HEK293 (cell line): ENCODE data around the gene MYRIP.

ENCODE experiments used
- CTCF ChIA-PET: fragments of 350-600 bp; formaldehyde crosslinking; extraction: SDS; loops from one replicate; lab custom pipeline; 2021; ENCODE audit warnings: antibody characterized with exemption; lab: Yijun Ruan, JAX
- POLR2A ChIA-PET: fragments of 300-600 bp; formaldehyde crosslinking; extraction: SDS; loops from one replicate; lab custom pipeline; 2020; ENCODE audit warnings: antibody characterized with exemption, inconsistent platforms; lab: Yijun Ruan, JAX
- H3K27ac ChIP-seq: fragments of 200-500 bp; sonication (Bioruptor generic); 2 replicates; pipeline ENCODE4 v1.5.1; 2014; ENCODE audit warnings: low read depth, low read length, control low read depth, inconsistent platforms; ENCODE audit errors: extremely low read depth
- H3K36me3 ChIP-seq, 2 experiments: fragments of 200-500 bp in 1 of 2; sonication (Bioruptor generic) in 1 of 2; 1 replicate in 1 of 2; 2 replicates in 1 of 2; pipeline ENCODE4 v1.5.1; 2014 to 2017; ENCODE audit warnings: inconsistent platforms in 2 of 2, low read length in 2 of 2; ENCODE audit not compliant: control insufficient read depth in 2 of 2, insufficient read depth in 1 of 2
- H3K4me1 ChIP-seq: fragments of 200-500 bp; sonication (Bioruptor generic); 2 replicates; pipeline ENCODE4 v1.5.1; 2014; ENCODE audit warnings: mild to moderate bottlenecking, low read length, inconsistent platforms; ENCODE audit not compliant: control insufficient read depth, insufficient read depth
- H3K4me3 ChIP-seq: 2 replicates; pipeline ENCODE4 v1.5.1; 2011; ENCODE audit warnings: low read depth, mild to moderate bottlenecking, control low read depth, low read length, moderate library complexity
- H3K9me3 ChIP-seq: fragments of 200-500 bp; sonication (Bioruptor generic); 2 replicates; pipeline ENCODE4 v1.5.1; 2014; ENCODE audit warnings: low read depth, low read length, inconsistent platforms; ENCODE audit not compliant: control insufficient read depth, insufficient read depth
- HOXD13 ChIP-seq: sonication (generic); formaldehyde crosslinking; IDR thresholded peaks from 2 replicates; pipeline ENCODE4 v1.8.0; 2022; ENCODE audit warnings: missing genetic modification reagents, borderline replicate concordance
- PATZ1 ChIP-seq: fragments of 450-650 bp; formaldehyde crosslinking; IDR thresholded peaks from 2 replicates; pipeline ENCODE4 v1.5.1; 2016; ENCODE audit warnings: missing biosample characterization, missing genetic modification characterization
- SP3 ChIP-seq: fragments of 450-650 bp; formaldehyde crosslinking; IDR thresholded peaks from 2 replicates; pipeline ENCODE4 v1.5.1; 2016; ENCODE audit warnings: missing biosample characterization, missing genetic modification characterization
- ZBTB1 ChIP-seq: fragments of 450-650 bp; formaldehyde crosslinking; IDR thresholded peaks from 2 replicates; pipeline ENCODE4 v1.5.1; 2016; ENCODE audit warnings: missing biosample characterization, missing genetic modification characterization
- ZBTB6 ChIP-seq: fragments of 450-650 bp; formaldehyde crosslinking; IDR thresholded peaks from 2 replicates; pipeline ENCODE4 v1.5.1; 2017; ENCODE audit warnings: missing biosample characterization, missing genetic modification characterization
- ZFP41 ChIP-seq: fragments of 450-650 bp; formaldehyde crosslinking; IDR thresholded peaks from 2 replicates; pipeline ENCODE4 v1.5.1; 2016; ENCODE audit warnings: missing biosample characterization, missing genetic modification characterization, borderline replicate concordance
- ZNF132 ChIP-seq: fragments of 450-650 bp; formaldehyde crosslinking; IDR thresholded peaks from 2 replicates; pipeline ENCODE4 v1.5.1; 2017; ENCODE audit warnings: missing biosample characterization, missing genetic modification characterization, borderline replicate concordance
- ZNF148 ChIP-seq: fragments of 450-650 bp; formaldehyde crosslinking; IDR thresholded peaks from 2 replicates; pipeline ENCODE4 v1.5.0; 2017; ENCODE audit warnings: missing biosample characterization, missing genetic modification characterization, borderline replicate concordance
- ZNF2 ChIP-seq: fragments of 450-650 bp; formaldehyde crosslinking; IDR thresholded peaks from 2 replicates; pipeline ENCODE4 v1.5.1; 2016; ENCODE audit warnings: missing biosample characterization, missing genetic modification characterization
- ZNF211 ChIP-seq: fragments of 450-650 bp; formaldehyde crosslinking; IDR thresholded peaks from 2 replicates; pipeline ENCODE4 v1.5.1; 2016; ENCODE audit warnings: low read depth, missing biosample characterization, missing genetic modification characterization
- ZNF280C ChIP-seq: fragments of 450-650 bp; formaldehyde crosslinking; IDR thresholded peaks from 2 replicates; pipeline ENCODE4 v1.5.1; 2016; ENCODE audit warnings: missing biosample characterization, missing genetic modification characterization
- ZNF354C ChIP-seq: fragments of 450-650 bp; formaldehyde crosslinking; IDR thresholded peaks from 2 replicates; pipeline ENCODE4 v1.5.1; 2016; ENCODE audit warnings: missing biosample characterization, missing genetic modification characterization, low read depth, borderline replicate concordance
- ZNF449 ChIP-seq: fragments of 450-650 bp; formaldehyde crosslinking; IDR thresholded peaks from 2 replicates; pipeline ENCODE4 v1.5.1; 2017; ENCODE audit warnings: missing biosample characterization, mild to moderate bottlenecking, missing genetic modification characterization, moderate library complexity
- ZNF501 ChIP-seq: fragments of 450-650 bp; formaldehyde crosslinking; IDR thresholded peaks from 2 replicates; pipeline ENCODE4 v1.5.1; 2016; ENCODE audit warnings: missing biosample characterization, missing genetic modification characterization
- ZNF513 ChIP-seq: fragments of 450-650 bp; IDR thresholded peaks from 2 replicates; pipeline ENCODE4 v1.5.1; 2018; ENCODE audit warnings: missing biosample characterization, missing genetic modification characterization
- ZNF548 ChIP-seq: fragments of 450-650 bp; formaldehyde crosslinking; IDR thresholded peaks from 2 replicates; pipeline ENCODE4 v1.5.1; 2016; ENCODE audit warnings: missing biosample characterization, missing genetic modification characterization
- ZNF791 ChIP-seq: fragments of 450-650 bp; formaldehyde crosslinking; IDR thresholded peaks from 2 replicates; pipeline ENCODE4 v1.5.1; 2016; ENCODE audit warnings: missing biosample characterization, missing genetic modification characterization

Gene MYRIP

GRCh38 chr3:40018369-40018768 lies 209.0 kb downstream of the MYRIP start (continued):
- TF ChIP-seq ZNF132 (tag by site-specific recombination) (no peak), ZNF513 (tag by site-specific recombination) (no peak), ZNF211 (tag by site-specific recombination) (no peak), PATZ1 (no peak), HOXD13 (CRISPR knock-in tag) (no peak), SP3 (tag by site-specific recombination) (no peak), ZNF791 (tag by site-specific recombination) (no peak), ZFP41 (tag by site-specific recombination) (no peak)

GRCh38 chr3:40019376-40019775 lies 210.0 kb downstream of the MYRIP start:
- Histone ChIP-seq H3K27ac (no peak overlapping the region), H3K4me1 (no peaks in the 10 kb centered on the region), H3K36me3 (no peaks in the 10 kb centered on the region), H3K9me3 (no peaks in the 10 kb centered on the region), H3K4me3 (no peak overlapping the region)
- POLR2A ChIA-PET: no interaction called here
- TF ChIP-seq ZNF2 (tag by site-specific recombination): no peak
- CTCF ChIA-PET: interaction anchor here (0.6 to 0.7 kb wide), 2 partner anchors 73 to 150 kb away, joined by 3 to 4 read pairs; no protein-coding TSS in a partner anchor

- no peaks in the 10 kb centered on the region for H3K4me1 ChIP-seq
- no peak for TF ChIP-seq ZNF501 (tag by site-specific recombination)
- TF ChIP-seq ZNF548: no peak
- TF ChIP-seq ZBTB1: no peak
- TF ChIP-seq ZBTB6 (tag by site-specific recombination): no peak
- TF ChIP-seq ZNF354C: no peak
- TF ChIP-seq ZNF148 (tag by site-specific recombination): no peak
- TF ChIP-seq ZNF449: no peak
- no peak for TF ChIP-seq ZNF280C (tag by site-specific recombination)
- POLR2A ChIA-PET: no interaction called here
- CTCF ChIA-PET: no interaction called here
- no peaks in the 10 kb centered on the region for H3K36me3 ChIP-seq
- no peak overlapping the region for H3K27ac ChIP-seq
- no peak overlapping the region for H3K4me3 ChIP-seq
- H3K9me3 ChIP-seq: no peaks in the 10 kb centered on the region
These were observed 211.3 kb downstream of the MYRIP start for GRCh38 chr3:40020689-40021088.
